Lower leg skin (tissue), 4 donors: ENCODE measurements around the gene CYP2A7. TPM values are rescaled to one million over a fixed set of nuclear protein-coding genes. Genes with fewer than 3 reads are reported as not detected.
A peak's percentile ranks its signal among the peaks of the same experiment; 100 is the strongest.
"Not testable (repeated sequence)": the region's sequence is repeated elsewhere in the genome, so short reads cannot be mapped to it uniquely, and the experiment has no call there.

Experiments used
- DNase-seq, 2 donors: peaks; one replicate each; pipeline ENCODE4 v3.0.0-alpha.2; 2019; ENCODE audit warnings: low spot score in 2 of 2
- H3K4me3 ChIP-seq: fragments of 200-600 bp; sonication (generic); 2 replicates; pipeline ENCODE4 v1.5.1; 2017; ENCODE audit warnings: mild to moderate bottlenecking, low read depth; ENCODE audit not compliant: poor library complexity, severe bottlenecking
- CTCF ChIP-seq, 3 donors: fragments of 450-650 bp; IDR thresholded peaks; one replicate each; pipeline ENCODE4 v1.5.1; 2016; ENCODE audit warnings: antibody characterized with exemption in 3 of 3, mild to moderate bottlenecking in 3 of 3, moderate library complexity in 2 of 3
- POLR2A ChIP-seq, 2 donors: fragments of 450-650 bp; IDR thresholded peaks; one replicate each; pipeline ENCODE4 v1.6.1; 2016 to 2017; ENCODE audit warnings: antibody characterized with exemption in 2 of 2, mild to moderate bottlenecking in 1 of 2, moderate library complexity in 1 of 2
- whole genome bisulfite sequencing, 2 donors: methylation state at CpG; one replicate each; pipeline ENCODE4 v1.1.5; 2018; 5-methylcytosine and 5-hydroxymethylcytosine counted together
- intact Hi-C: fragments of 100-400 bp; cut with DNase I; formaldehyde crosslinking; loops from one replicate; pipeline ENCODE4 v1.15.0; 2023; ENCODE audit warnings: low total_unique reads
- total RNA-seq, 4 donors: library from RNA; depleted of rRNA; stranded (reverse); fragments of >200 nt; gene quantifications; one replicate each; pipeline ENCODE4 v1.1.0, GENCODE V29; 2016

Gene CYP2A7
- total RNA-seq, 4 donors from 2014 or later, result not detected

GRCh38 chr19:40889366-40889765 is 7.3 kb upstream of the CYP2A7 start:
- DNase-seq, result no peak
- intact Hi-C loops, result no loop called here
- H3K4me3 ChIP-seq, result no peak overlapping the region
- TF ChIP-seq POLR2A (IDR thresholded peaks at IDR 0.05) (no peak), CTCF (IDR thresholded peaks at IDR 0.05) (no peak)
- 46 to 53% methylated on average over 3 of the region's 3 CpGs for WGBS, 2 donors

- intact Hi-C loops, result no loop called here
- TF ChIP-seq CTCF (IDR thresholded peaks at IDR 0.05) (no peak), POLR2A (IDR thresholded peaks at IDR 0.05) (no peak)
- WGBS, 2 donors, result 86 to 91% methylated on average over 4 of the region's 4 CpGs
- H3K4me3 ChIP-seq, result no peak overlapping the region
- DNase-seq, result no peak
Observed at GRCh38 chr19:40888191-40888590, 6.2 kb upstream of the CYP2A7 start.

- no CpG with 5 or more reads among the region's 1 CpG for WGBS, 2 donors
- DNase-seq, H3K4me3 ChIP-seq, intact Hi-C loops: not testable (repeated sequence)
Observed at GRCh38 chr19:40884187-40884931, 2.3 kb upstream of the CYP2A7 start.

- intact Hi-C loops, DNase-seq, H3K4me3 ChIP-seq: not testable (repeated sequence)
- 81 to 96% methylated on average over 4 of the region's 4 CpGs for WGBS, 2 donors
Observed at GRCh38 chr19:40879349-40879748, 2.7 kb downstream of the CYP2A7 start.

- intact Hi-C loops, H3K4me3 ChIP-seq: not testable (repeated sequence)
Observed at GRCh38 chr19:40875526-40875951, 6.5 kb downstream of the CYP2A7 start.

GRCh38 chr19:40874874-40875273 is 7.2 kb downstream of the CYP2A7 start:
- H3K4me3 ChIP-seq, intact Hi-C loops, DNase-seq: not testable (repeated sequence)
- 67 to 75% methylated on average over 2 of the region's 4 CpGs for WGBS, 2 donors

More at GRCh38 chr19:40875526-40875951, 6.5 kb downstream of the CYP2A7 start:
- WGBS, 2 donors, result 2 to 3% methylated on average over 14 to 15 of the region's 23 CpGs
- peak; percentile 40 to 96 for DNase-seq

GRCh38 chr19:40873873-40874272 is 8.2 kb downstream of the CYP2A7 start:
- H3K4me3 ChIP-seq, result not testable (repeated sequence)
- WGBS, 2 donors, result 72 to 79% methylated on average over 2 of the region's 2 CpGs

GRCh38 chr19:40872209-40872608 is 9.8 kb downstream of the CYP2A7 start:
- H3K4me3 ChIP-seq, result no peak overlapping the region
- 84 to 90% methylated on average over 2 of the region's 2 CpGs for WGBS, 2 donors
- intact Hi-C loops, result no loop called here
- DNase-seq, result no peak
- TF ChIP-seq POLR2A (IDR thresholded peaks at IDR 0.05), result no peak
- no peak for TF ChIP-seq CTCF (IDR thresholded peaks at IDR 0.05)

More at GRCh38 chr19:40873873-40874272, 8.2 kb downstream of the CYP2A7 start:
- DNase-seq, intact Hi-C loops: not testable (repeated sequence)
